Upper lobe of left lung (tissue), 4 donors: ENCODE data around the gene OGA.

ENCODE experiments used
- CTCF ChIP-seq, 6 experiments: fragments of 450-650 bp in 4 of 6; fragments of 200-600 bp in 2 of 6; sonication (generic) in 2 of 6; IDR thresholded peaks; one replicate each; pipeline ENCODE4 v1.5.1; 2016 to 2019; ENCODE audit warnings: antibody characterized with exemption in 6 of 6
- POLR2A ChIP-seq, 4 donors: fragments of 450-650 bp; IDR thresholded peaks; one replicate each; pipeline ENCODE4 v1.5.1; 2016 to 2017; ENCODE audit warnings: antibody characterized with exemption in 4 of 4, mild to moderate bottlenecking in 2 of 4
- POLR2AphosphoS5 ChIP-seq, 2 donors: sonication (generic); formaldehyde crosslinking; IDR thresholded peaks; one replicate each; pipeline ENCODE4 v1.5.1; 2017; ENCODE audit warnings: antibody characterized with exemption in 2 of 2

- TF ChIP-seq CTCF (IDR thresholded peaks at IDR 0.05) (no peak), POLR2AphosphoS5 (IDR thresholded peaks at IDR 0.05) (no peak), POLR2A (IDR thresholded peaks at IDR 0.05) (no peak)
Observed at GRCh38 chr10:101841826-101842225, 23.6 kb upstream of the OGA start.
